Mucosa of rectum (tissue), 2 donors: ENCODE data around the gene TLR3.
"Not testable (repeated sequence)": the region's sequence is repeated elsewhere in the genome, so short reads cannot be mapped to it uniquely, and the experiment has no call there.

ENCODE experiments used
- H3K27ac ChIP-seq, 2 donors: one replicate each; pipeline ENCODE4 v1.7.0; 2013; ENCODE audit warnings: inconsistent platforms in 2 of 2, low read depth in 2 of 2, low read length in 2 of 2
- H3K27me3 ChIP-seq, 2 donors: one replicate each; pipeline ENCODE4 v1.7.0; 2013; ENCODE audit warnings: low read length in 2 of 2; ENCODE audit not compliant: control insufficient read depth in 2 of 2, insufficient read depth in 2 of 2
- H3K36me3 ChIP-seq, 2 donors: one replicate each; pipeline ENCODE4 v1.7.0; 2013; ENCODE audit warnings: low read length in 2 of 2; ENCODE audit not compliant: control insufficient read depth in 2 of 2, insufficient read depth in 2 of 2
- H3K4me1 ChIP-seq, 2 donors: one replicate each; pipeline ENCODE4 v1.7.0; 2013; ENCODE audit warnings: low read length in 2 of 2, mild to moderate bottlenecking in 1 of 2; ENCODE audit not compliant: control insufficient read depth in 2 of 2, insufficient read depth in 2 of 2
- H3K4me3 ChIP-seq, 2 donors: one replicate each; pipeline ENCODE4 v1.7.0; 2013; ENCODE audit warnings: low read length in 2 of 2
- H3K9ac ChIP-seq, 2 donors: one replicate each; pipeline ENCODE4 v1.7.0; 2013; ENCODE audit warnings: low read length in 2 of 2, low read depth in 1 of 2, mild to moderate bottlenecking in 1 of 2
- H3K9me3 ChIP-seq, 2 donors: one replicate each; pipeline ENCODE4 v1.7.0; 2013; ENCODE audit warnings: low read length in 2 of 2; ENCODE audit not compliant: control insufficient read depth in 2 of 2
- donor health status: healthy.
- donor health status: Normal muscosa, but diverticular disease.

TLR3 gene

GRCh38 chr4:186040316-186040715 lies 28.6 kb upstream of the TLR3 start:
- H3K4me3 ChIP-seq: no peak overlapping the region
- no peaks in the 10 kb centered on the region for H3K9me3 ChIP-seq
- no peak overlapping the region for H3K27ac ChIP-seq
- H3K36me3 ChIP-seq: no peaks in the 10 kb centered on the region
- no peaks in the 10 kb centered on the region for H3K27me3 ChIP-seq
- H3K9ac ChIP-seq: no peak overlapping the region
- peaks cover 0 to 2% of the 10 kb centered on the region in 2 donors for H3K4me1 ChIP-seq

- not testable (repeated sequence) for H3K4me3 ChIP-seq, H3K9ac ChIP-seq, H3K9me3 ChIP-seq, H3K27ac ChIP-seq, H3K4me1 ChIP-seq, H3K36me3 ChIP-seq, H3K27me3 ChIP-seq
Measured at GRCh38 chr4:186047501-186047900, 21.5 kb upstream of the TLR3 start.

- not testable (repeated sequence) for H3K27me3 ChIP-seq, H3K36me3 ChIP-seq, H3K27ac ChIP-seq, H3K4me1 ChIP-seq, H3K4me3 ChIP-seq, H3K9ac ChIP-seq, H3K9me3 ChIP-seq
Measured at GRCh38 chr4:186050135-186050534, 18.8 kb upstream of the TLR3 start.

- no peaks in the 10 kb centered on the region for H3K27me3 ChIP-seq
- no peak overlapping the region for H3K4me3 ChIP-seq
- no peak overlapping the region for H3K9ac ChIP-seq
- H3K36me3 ChIP-seq: no peaks in the 10 kb centered on the region
- no peak overlapping the region for H3K27ac ChIP-seq
- H3K4me1 ChIP-seq: no peaks in the 10 kb centered on the region
- no peaks in the 10 kb centered on the region for H3K9me3 ChIP-seq
Measured at GRCh38 chr4:186051096-186051495, 17.9 kb upstream of the TLR3 start.

GRCh38 chr4:186058253-186058979 lies 10.5 kb upstream of the TLR3 start:
- H3K9ac ChIP-seq: no peak overlapping the region
- no peaks in the 10 kb centered on the region for H3K4me1 ChIP-seq
- H3K36me3 ChIP-seq: no peaks in the 10 kb centered on the region
- no peak overlapping the region for H3K4me3 ChIP-seq
- no peak overlapping the region for H3K27ac ChIP-seq
- no peaks in the 10 kb centered on the region for H3K9me3 ChIP-seq
- H3K27me3 ChIP-seq: no peaks in the 10 kb centered on the region

GRCh38 chr4:186058980-186059316 lies 10.0 kb upstream of the TLR3 start:
- H3K27ac ChIP-seq: no peak overlapping the region
- no peaks in the 10 kb centered on the region for H3K4me1 ChIP-seq
- H3K9ac ChIP-seq: no peak overlapping the region
- H3K9me3 ChIP-seq: no peaks in the 10 kb centered on the region
- H3K27me3 ChIP-seq: no peaks in the 10 kb centered on the region
- H3K36me3 ChIP-seq: no peaks in the 10 kb centered on the region
- H3K4me3 ChIP-seq: no peak overlapping the region

GRCh38 chr4:186061921-186062320 lies 7.0 kb upstream of the TLR3 start:
- Histone ChIP-seq H3K27ac (no peak overlapping the region), H3K27me3 (no peaks in the 10 kb centered on the region), H3K9ac (no peak overlapping the region), H3K4me1 (no peaks in the 10 kb centered on the region), H3K4me3 (no peak overlapping the region), H3K36me3 (no peaks in the 10 kb centered on the region), H3K9me3 (no peaks in the 10 kb centered on the region)

GRCh38 chr4:186067757-186068385 lies 1.1 kb upstream of the TLR3 start:
- no peaks in the 10 kb centered on the region for H3K9me3 ChIP-seq
- no peaks in the 10 kb centered on the region for H3K27me3 ChIP-seq
- peak overlapping the region in 1 of 2 donors; percentile 72 for H3K9ac ChIP-seq
- no peaks in the 10 kb centered on the region for H3K36me3 ChIP-seq
- H3K4me1 ChIP-seq: peaks cover 5% of the 10 kb centered on the region in 2 donors
- H3K4me3 ChIP-seq: peak overlapping the region; percentile 88 to 97
- H3K27ac ChIP-seq: peak overlapping the region; percentile 4 to 66

GRCh38 chr4:186069729-186070128 lies 773 bp downstream of the TLR3 start:
- Histone ChIP-seq H3K36me3 (no peaks in the 10 kb centered on the region), H3K9ac (peak overlapping the region; percentile 60 to 72), H3K4me3 (peak overlapping the region; percentile 88 to 97), H3K9me3 (no peaks in the 10 kb centered on the region), H3K27me3 (no peaks in the 10 kb centered on the region), H3K27ac (peak overlapping the region in 1 of 2 donors; percentile 14), H3K4me1 (peaks cover 5% of the 10 kb centered on the region in 2 donors)

GRCh38 chr4:186072516-186072915 lies 3.6 kb downstream of the TLR3 start:
- H3K9ac ChIP-seq: no peak overlapping the region
- H3K27me3 ChIP-seq: no peaks in the 10 kb centered on the region
- no peak overlapping the region for H3K4me3 ChIP-seq
- peaks cover 5% of the 10 kb centered on the region in 2 donors for H3K4me1 ChIP-seq
- peaks cover 0 to 3% of the 10 kb centered on the region in 2 donors for H3K36me3 ChIP-seq
- no peaks in the 10 kb centered on the region for H3K9me3 ChIP-seq
- H3K27ac ChIP-seq: no peak overlapping the region
